ENCODE data around the gene UBE2L3. TPM values are rescaled to one million over a fixed set of nuclear protein-coding genes. Genes with fewer than 3 reads are reported as not detected.
A peak's percentile ranks its signal among the peaks of the same experiment; 100 is the strongest.
"Not testable (repeated sequence)": the region's sequence is repeated elsewhere in the genome, so short reads cannot be mapped to it uniquely, and the experiment has no call there.

The UBE2L3 gene
- total RNA-seq, 2 experiments from 2014 or later, result 18.7 TPM

- H3K4me3 Mint-ChIP-seq; H3K36me3 Mint-ChIP-seq (ENCODE audit: low read depth); H3K4me1 Mint-ChIP-seq (ENCODE audit: low read depth); H3K9me3 Mint-ChIP-seq; DNase-seq; H3K36me3 ChIP-seq (ENCODE audit: insufficient read depth, low read length); H3K27me3 ChIP-seq (ENCODE audit: control insufficient read depth in 1 of 2, insufficient read depth in 2 of 2, low read length in 2 of 2); POLR2A ChIA-PET; ATAC-seq (ENCODE audit: poor library complexity); H3K4me3 ChIP-seq (ENCODE audit: low read length); H3K9me3 ChIP-seq (ENCODE audit: control insufficient read depth in 1 of 2, insufficient read depth in 1 of 2, low read length in 2 of 2); intact Hi-C loops (cut with DNase I, micrococcal nuclease); H3K27ac ChIP-seq (ENCODE audit: low read depth in 1 of 2, low read length in 2 of 2); H3K4me1 ChIP-seq (ENCODE audit: insufficient read depth, low read length); H3K27me3 Mint-ChIP-seq; CTCF ChIA-PET; H3K27ac Mint-ChIP-seq: not testable (repeated sequence)
Observed at GRCh38 chr22:21544432-21545322, 22.8 kb upstream of the UBE2L3 start.

GRCh38 chr22:21549558-21549957 lies 18.0 kb upstream of the UBE2L3 start:
- H3K36me3 Mint-ChIP-seq (ENCODE audit: low read depth); intact Hi-C loops (cut with DNase I, micrococcal nuclease); H3K36me3 ChIP-seq (ENCODE audit: insufficient read depth, low read length); H3K27me3 Mint-ChIP-seq; H3K27ac ChIP-seq (ENCODE audit: low read depth in 1 of 2, low read length in 2 of 2); H3K4me3 Mint-ChIP-seq; H3K4me3 ChIP-seq (ENCODE audit: low read length); H3K4me1 ChIP-seq (ENCODE audit: insufficient read depth, low read length); H3K27me3 ChIP-seq (ENCODE audit: control insufficient read depth in 1 of 2, insufficient read depth in 2 of 2, low read length in 2 of 2); DNase-seq; H3K9me3 ChIP-seq (ENCODE audit: control insufficient read depth in 1 of 2, insufficient read depth in 1 of 2, low read length in 2 of 2); POLR2A ChIA-PET; H3K4me1 Mint-ChIP-seq (ENCODE audit: low read depth); H3K9me3 Mint-ChIP-seq; H3K27ac Mint-ChIP-seq; CTCF ChIA-PET: not testable (repeated sequence)
- ATAC-seq (ENCODE audit: poor library complexity), result peak; percentile 51

GRCh38 chr22:21550008-21550677 lies 17.4 kb upstream of the UBE2L3 start:
- ATAC-seq (ENCODE audit: poor library complexity), result peak; percentile 75
- H3K9me3 Mint-ChIP-seq; POLR2A ChIA-PET; H3K27ac ChIP-seq (ENCODE audit: low read depth in 1 of 2, low read length in 2 of 2); H3K36me3 Mint-ChIP-seq (ENCODE audit: low read depth); H3K4me1 ChIP-seq (ENCODE audit: insufficient read depth, low read length); H3K27me3 ChIP-seq (ENCODE audit: control insufficient read depth in 1 of 2, insufficient read depth in 2 of 2, low read length in 2 of 2); H3K9me3 ChIP-seq (ENCODE audit: control insufficient read depth in 1 of 2, insufficient read depth in 1 of 2, low read length in 2 of 2); intact Hi-C loops (cut with DNase I, micrococcal nuclease); H3K36me3 ChIP-seq (ENCODE audit: insufficient read depth, low read length); H3K27ac Mint-ChIP-seq; H3K27me3 Mint-ChIP-seq; H3K4me3 ChIP-seq (ENCODE audit: low read length); CTCF ChIA-PET; DNase-seq; H3K4me3 Mint-ChIP-seq; H3K4me1 Mint-ChIP-seq (ENCODE audit: low read depth): not testable (repeated sequence)

- intact Hi-C loops (cut with DNase I, micrococcal nuclease); H3K4me1 ChIP-seq (ENCODE audit: insufficient read depth, low read length); H3K9me3 Mint-ChIP-seq; H3K36me3 ChIP-seq (ENCODE audit: insufficient read depth, low read length); CTCF ChIA-PET; POLR2A ChIA-PET; H3K27me3 Mint-ChIP-seq; H3K4me3 Mint-ChIP-seq; H3K4me3 ChIP-seq (ENCODE audit: low read length); H3K4me1 Mint-ChIP-seq (ENCODE audit: low read depth); DNase-seq; H3K9me3 ChIP-seq (ENCODE audit: control insufficient read depth in 1 of 2, insufficient read depth in 1 of 2, low read length in 2 of 2); H3K27me3 ChIP-seq (ENCODE audit: control insufficient read depth in 1 of 2, insufficient read depth in 2 of 2, low read length in 2 of 2); H3K27ac ChIP-seq (ENCODE audit: low read depth in 1 of 2, low read length in 2 of 2); H3K36me3 Mint-ChIP-seq (ENCODE audit: low read depth); H3K27ac Mint-ChIP-seq: not testable (repeated sequence)
- ATAC-seq (ENCODE audit: poor library complexity), result peak; percentile 12
Observed at GRCh38 chr22:21550678-21551047, 16.9 kb upstream of the UBE2L3 start.

- intact Hi-C loops (cut with DNase I, micrococcal nuclease); ATAC-seq (ENCODE audit: poor library complexity); H3K4me1 ChIP-seq (ENCODE audit: insufficient read depth, low read length); H3K4me1 Mint-ChIP-seq (ENCODE audit: low read depth); H3K4me3 ChIP-seq (ENCODE audit: low read length); CTCF ChIA-PET; POLR2A ChIA-PET; H3K27ac ChIP-seq (ENCODE audit: low read depth in 1 of 2, low read length in 2 of 2); H3K27me3 ChIP-seq (ENCODE audit: control insufficient read depth in 1 of 2, insufficient read depth in 2 of 2, low read length in 2 of 2); H3K36me3 ChIP-seq (ENCODE audit: insufficient read depth, low read length); DNase-seq; H3K9me3 Mint-ChIP-seq; H3K36me3 Mint-ChIP-seq (ENCODE audit: low read depth); H3K27ac Mint-ChIP-seq; H3K9me3 ChIP-seq (ENCODE audit: control insufficient read depth in 1 of 2, insufficient read depth in 1 of 2, low read length in 2 of 2); H3K27me3 Mint-ChIP-seq; H3K4me3 Mint-ChIP-seq: not testable (repeated sequence)
Observed at GRCh38 chr22:21551361-21551760, 16.2 kb upstream of the UBE2L3 start, which contains the start of gene RIMBP3C. Gene RIMBP3C (minus strand): TSS chr22:21551461. CDS start chr22:21550976, 485 bp downstream.

GRCh38 chr22:21559345-21560125 lies 8.0 kb upstream of the UBE2L3 start:
- H3K4me3 Mint-ChIP-seq; DNase-seq; ATAC-seq (ENCODE audit: poor library complexity); H3K27ac ChIP-seq (ENCODE audit: low read depth in 1 of 2, low read length in 2 of 2); POLR2A ChIA-PET; CTCF ChIA-PET; H3K27ac Mint-ChIP-seq; intact Hi-C loops (cut with DNase I, micrococcal nuclease); H3K9me3 ChIP-seq (ENCODE audit: control insufficient read depth in 1 of 2, insufficient read depth in 1 of 2, low read length in 2 of 2); H3K9me3 Mint-ChIP-seq; H3K36me3 ChIP-seq (ENCODE audit: insufficient read depth, low read length); H3K4me1 ChIP-seq (ENCODE audit: insufficient read depth, low read length); H3K27me3 ChIP-seq (ENCODE audit: control insufficient read depth in 1 of 2, insufficient read depth in 2 of 2, low read length in 2 of 2); H3K4me1 Mint-ChIP-seq (ENCODE audit: low read depth); H3K4me3 ChIP-seq (ENCODE audit: low read length); H3K27me3 Mint-ChIP-seq; H3K36me3 Mint-ChIP-seq (ENCODE audit: low read depth): not testable (repeated sequence)

Measured in CD4-positive, alpha-beta T cell (primary cell).